ENCODE measurements around the gene CYP27C1.

DNA sequence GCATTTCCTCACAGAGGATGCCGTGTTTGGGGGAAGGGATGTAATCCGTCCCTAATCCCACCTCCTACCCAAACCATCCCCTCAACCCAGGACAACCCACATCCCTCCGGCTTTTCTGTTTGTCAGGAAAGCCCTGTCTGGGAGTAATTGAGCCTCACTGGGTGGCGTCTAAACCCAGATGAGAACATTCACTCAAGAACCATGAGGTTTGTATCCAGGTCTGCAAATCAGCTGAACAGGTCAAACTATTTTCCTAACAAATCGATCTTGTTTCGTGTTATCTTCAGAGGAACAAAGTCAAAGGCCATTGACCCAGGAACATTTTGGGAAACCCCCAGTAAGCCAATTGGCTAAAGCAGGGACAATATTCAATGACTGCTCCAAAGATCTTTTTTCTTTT lies 25.7 kb downstream of the CYP27C1 start:
- TF ChIP-seq, protein P1, sequence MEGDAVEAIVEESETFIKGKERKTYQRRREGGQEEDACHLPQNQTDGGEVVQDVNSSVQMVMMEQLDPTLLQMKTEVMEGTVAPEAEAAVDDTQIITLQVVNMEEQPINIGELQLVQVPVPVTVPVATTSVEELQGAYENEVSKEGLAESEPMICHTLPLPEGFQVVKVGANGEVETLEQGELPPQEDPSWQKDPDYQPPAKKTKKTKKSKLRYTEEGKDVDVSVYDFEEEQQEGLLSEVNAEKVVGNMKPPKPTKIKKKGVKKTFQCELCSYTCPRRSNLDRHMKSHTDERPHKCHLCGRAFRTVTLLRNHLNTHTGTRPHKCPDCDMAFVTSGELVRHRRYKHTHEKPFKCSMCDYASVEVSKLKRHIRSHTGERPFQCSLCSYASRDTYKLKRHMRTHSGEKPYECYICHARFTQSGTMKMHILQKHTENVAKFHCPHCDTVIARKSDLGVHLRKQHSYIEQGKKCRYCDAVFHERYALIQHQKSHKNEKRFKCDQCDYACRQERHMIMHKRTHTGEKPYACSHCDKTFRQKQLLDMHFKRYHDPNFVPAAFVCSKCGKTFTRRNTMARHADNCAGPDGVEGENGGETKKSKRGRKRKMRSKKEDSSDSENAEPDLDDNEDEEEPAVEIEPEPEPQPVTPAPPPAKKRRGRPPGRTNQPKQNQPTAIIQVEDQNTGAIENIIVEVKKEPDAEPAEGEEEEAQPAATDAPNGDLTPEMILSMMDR (IDR thresholded peaks at IDR 0.05) = no peak
- TF ChIP-seq POLR2A (IDR thresholded peaks at IDR 0.05) = no peak
